Ectodermal cell (in vitro differentiated cells): ENCODE results near the gene EXOC6.

Experiments
- H3K27ac ChIP-seq: 2 replicates; pipeline ENCODE4 v1.7.0; 2013; ENCODE audit warnings: mild to moderate bottlenecking, low read depth, low read length; ENCODE audit not compliant: insufficient read depth, poor library complexity, severe bottlenecking
- H3K27me3 ChIP-seq: 2 replicates; pipeline ENCODE4 v1.7.0; 2013; ENCODE audit warnings: mild to moderate bottlenecking, low read length; ENCODE audit not compliant: insufficient read depth, control insufficient read depth, poor library complexity, severe bottlenecking
- H3K36me3 ChIP-seq: one replicate; pipeline ENCODE4 v1.7.0; 2013; ENCODE audit warnings: low read length; ENCODE audit not compliant: control insufficient read depth, insufficient read depth
- H3K4me1 ChIP-seq: one replicate; pipeline ENCODE4 v1.7.0; 2013; ENCODE audit warnings: low read length; ENCODE audit not compliant: control insufficient read depth, insufficient read depth
- H3K4me3 ChIP-seq: 2 replicates; pipeline ENCODE4 v1.7.0; 2013; ENCODE audit warnings: low read depth, low read length, control low read depth; ENCODE audit not compliant: insufficient read depth
- H3K9me3 ChIP-seq: 2 replicates; pipeline ENCODE4 v1.7.0; 2013; ENCODE audit warnings: mild to moderate bottlenecking, low read length, moderate library complexity; ENCODE audit not compliant: control insufficient read depth
- WGBS, 2 experiments: methylation state at CpG; one replicate each; pipeline ENCODE4 v1.1.7; 2013; ENCODE audit warnings: missing lambda C conversion rate in 2 of 2; 5-methylcytosine and 5-hydroxymethylcytosine counted together

Gene EXOC6

GRCh38 chr10:93032105-93032808, 183.9 kb downstream of the EXOC6 start:
- Histone ChIP-seq H3K27ac (no peak overlapping the region), H3K9me3 (no peaks in the 10 kb centered on the region), H3K36me3 (peaks cover 5% of the 10 kb centered on the region), H3K4me3 (no peak overlapping the region), H3K4me1 (peaks cover 6% of the 10 kb centered on the region), H3K27me3 (no peaks in the 10 kb centered on the region)
- WGBS, 2 experiments = 88 to 92% methylated on average over 5 of the region's 5 CpGs

- H3K36me3 ChIP-seq = no peaks in the 10 kb centered on the region
- WGBS, 2 experiments = 90 to 95% methylated on average over 1 of the region's 1 CpG
- peaks cover 6% of the 10 kb centered on the region for H3K4me1 ChIP-seq
- no peak overlapping the region for H3K27ac ChIP-seq
- H3K4me3 ChIP-seq = no peak overlapping the region
- no peaks in the 10 kb centered on the region for H3K9me3 ChIP-seq
- no peaks in the 10 kb centered on the region for H3K27me3 ChIP-seq
These were observed 184.5 kb downstream of the EXOC6 start for GRCh38 chr10:93032809-93033137.

- no peak overlapping the region for H3K4me3 ChIP-seq
- no peaks in the 10 kb centered on the region for H3K9me3 ChIP-seq
- no peaks in the 10 kb centered on the region for H3K27me3 ChIP-seq
- 88 to 100% methylated on average over 1 of the region's 1 CpG for WGBS, 2 experiments
- H3K4me1 ChIP-seq = peaks cover 6% of the 10 kb centered on the region
- H3K36me3 ChIP-seq = no peaks in the 10 kb centered on the region
- H3K27ac ChIP-seq = no peak overlapping the region
These were observed 186.1 kb downstream of the EXOC6 start for GRCh38 chr10:93034426-93034825.

- Histone ChIP-seq H3K27me3 (no peaks in the 10 kb centered on the region), H3K4me1 (peaks cover 1% of the 10 kb centered on the region), H3K4me3 (no peak overlapping the region), H3K36me3 (no peaks in the 10 kb centered on the region), H3K9me3 (no peaks in the 10 kb centered on the region), H3K27ac (no peak overlapping the region)
- WGBS, 2 experiments = 78 to 100% methylated on average over 1 of the region's 1 CpG
These were observed 190.8 kb downstream of the EXOC6 start for GRCh38 chr10:93039110-93039509.

GRCh38 chr10:93039721-93040120, 191.4 kb downstream of the EXOC6 start:
- H3K4me1 ChIP-seq = no peaks in the 10 kb centered on the region
- H3K4me3 ChIP-seq = no peak overlapping the region
- H3K27me3 ChIP-seq = no peaks in the 10 kb centered on the region
- 10 to 14% methylated on average over 3 of the region's 3 CpGs for WGBS, 2 experiments
- no peak overlapping the region for H3K27ac ChIP-seq
- no peaks in the 10 kb centered on the region for H3K9me3 ChIP-seq
- no peaks in the 10 kb centered on the region for H3K36me3 ChIP-seq

- no peak overlapping the region for H3K27ac ChIP-seq
- peaks cover 22% of the 10 kb centered on the region for H3K4me1 ChIP-seq
- H3K27me3 ChIP-seq = peaks cover 11% of the 10 kb centered on the region
- WGBS, 2 experiments = 58 to 62% methylated on average over 3 of the region's 3 CpGs
- H3K9me3 ChIP-seq = no peaks in the 10 kb centered on the region
- H3K36me3 ChIP-seq = no peaks in the 10 kb centered on the region
- no peak overlapping the region for H3K4me3 ChIP-seq
These were observed 206.2 kb downstream of the EXOC6 start for GRCh38 chr10:93054486-93054885.

- 91 to 93% methylated on average over 2 of the region's 3 CpGs for WGBS, 2 experiments
These were observed 209.8 kb downstream of the EXOC6 start for GRCh38 chr10:93058139-93058538.

GRCh38 chr10:93059975-93060886, 211.9 kb downstream of the EXOC6 start, which contains the start of gene CYP26C1:
Gene CYP26C1, plus strand, starts transcription at chr10:93060798. Its CDS starts 466 bp downstream, at chr10:93061264.
- peaks cover 69% of the 10 kb centered on the region for H3K27me3 ChIP-seq
- H3K9me3 ChIP-seq = no peaks in the 10 kb centered on the region
- 9 to 10% methylated on average over 67 of the region's 67 CpGs for WGBS, 2 experiments
- H3K36me3 ChIP-seq = no peaks in the 10 kb centered on the region
- peaks cover 3% of the 10 kb centered on the region for H3K4me1 ChIP-seq
- no peak within 1 kb of the TSS for H3K27ac ChIP-seq
- peak within 1 kb of the TSS; percentile 31 for H3K4me3 ChIP-seq

More at GRCh38 chr10:93058139-93058538, 209.8 kb downstream of the EXOC6 start:
- H3K9me3 ChIP-seq = no peaks in the 10 kb centered on the region
- no peak overlapping the region for H3K27ac ChIP-seq
- H3K4me1 ChIP-seq = peaks cover 12% of the 10 kb centered on the region
- no peaks in the 10 kb centered on the region for H3K36me3 ChIP-seq
- H3K4me3 ChIP-seq = no peak overlapping the region
- peaks cover 48% of the 10 kb centered on the region for H3K27me3 ChIP-seq

- Histone ChIP-seq H3K4me3 (peak overlapping the region; percentile 31), H3K4me1 (peaks cover 3% of the 10 kb centered on the region), H3K27me3 (peaks cover 77% of the 10 kb centered on the region), H3K9me3 (no peaks in the 10 kb centered on the region), H3K27ac (no peak overlapping the region), H3K36me3 (no peaks in the 10 kb centered on the region)
- WGBS, 2 experiments = 19 to 22% methylated on average over 45 of the region's 45 CpGs
These were observed 212.7 kb downstream of the EXOC6 start for GRCh38 chr10:93060887-93061593.
